ENCODE measurements around the gene SGCG.

SGCG gene

GRCh38 chr13:23319883-23320224 lies 139.1 kb downstream of the SGCG start:
- DNase-seq (ENCODE audit: low spot score) = no peak

GRCh38 chr13:23320926-23321534 lies 140.3 kb downstream of the SGCG start:
- TF ChIP-seq CTCF (IDR thresholded peaks at IDR 0.05; ENCODE audit: extremely low read depth, missing control alignments) = no peak
- DNase-seq (ENCODE audit: low spot score) = no peak

More at GRCh38 chr13:23319883-23320224, 139.1 kb downstream of the SGCG start:
- no peak for TF ChIP-seq CTCF (IDR thresholded peaks at IDR 0.05; ENCODE audit: extremely low read depth, missing control alignments)

- peak; percentile 65 for DNase-seq (ENCODE audit: low spot score)
- TF ChIP-seq CTCF (IDR thresholded peaks at IDR 0.05; ENCODE audit: extremely low read depth, missing control alignments) = no peak
Measured at GRCh38 chr13:23321535-23322241, 140.9 kb downstream of the SGCG start.

GRCh38 chr13:23322353-23323336 lies 141.9 kb downstream of the SGCG start:
- TF ChIP-seq CTCF (IDR thresholded peaks at IDR 0.05; ENCODE audit: extremely low read depth, missing control alignments) = no peak
- no peak for DNase-seq (ENCODE audit: low spot score)

- no peak for TF ChIP-seq CTCF (IDR thresholded peaks at IDR 0.05; ENCODE audit: extremely low read depth, missing control alignments)
- no peak for DNase-seq (ENCODE audit: low spot score)
Measured at GRCh38 chr13:23323946-23324709, 143.3 kb downstream of the SGCG start.

GRCh38 chr13:23325191-23325590 lies 144.4 kb downstream of the SGCG start:
- TF ChIP-seq CTCF (IDR thresholded peaks at IDR 0.05; ENCODE audit: extremely low read depth, missing control alignments) = no peak

More at GRCh38 chr13:23325191-23325590, 144.4 kb downstream of the SGCG start:
- DNase-seq (ENCODE audit: low spot score) = peak; percentile 18
